Brain microvascular endothelial cell (primary cell): Measurements from ENCODE around the gene OXER1.

ENCODE experiments used
- DNase-seq: peaks from one replicate; pipeline ENCODE4 v3.0.0-alpha.2; 2020
- H3K27ac ChIP-seq: fragments of 250-450 bp; sonication (Bioruptor Pico); 2 replicates; pipeline ENCODE4 v1.5.1; 2020; ENCODE audit warnings: mild to moderate bottlenecking, moderate library complexity
- H3K27me3 ChIP-seq: fragments of 250-450 bp; sonication (Bioruptor Pico); replicated peaks from 2 replicates; pipeline ENCODE4 v1.5.1; 2020; ENCODE audit warnings: mild to moderate bottlenecking
- H3K36me3 ChIP-seq: fragments of 250-450 bp; sonication (Bioruptor Pico); replicated peaks from 2 replicates; pipeline ENCODE4 v1.5.1; 2020; ENCODE audit warnings: mild to moderate bottlenecking
- H3K4me3 ChIP-seq: 2 replicates; pipeline ENCODE4 v1.5.1; 2011; ENCODE audit warnings: low read depth, mild to moderate bottlenecking, control low read depth, low read length, moderate library complexity
- CTCF ChIP-seq: IDR thresholded peaks from 2 replicates; pipeline ENCODE4 v1.5.1; 2011; ENCODE audit warnings: low read depth, mild to moderate bottlenecking, moderate library complexity, low read length, control low read depth, inconsistent platforms; ENCODE audit errors: missing control alignments
- in situ Hi-C: cut with HindIII; loops from 2 replicates; pipeline ENCODE4 v1.10.0; 2017; ENCODE audit warnings: low sequenced_read_pairs, low pct_ligation_motif_present

The OXER1 gene

GRCh38 chr2:42754776-42755140 lies 9.2 kb downstream of the OXER1 start:
- H3K27me3 ChIP-seq, result no peaks in the 10 kb centered on the region
- in situ Hi-C loops, result no loop called here
- no peak for DNase-seq
- no peak for TF ChIP-seq CTCF
- H3K36me3 ChIP-seq, result no peaks in the 10 kb centered on the region
- H3K27ac ChIP-seq, result no peak overlapping the region
- H3K4me3 ChIP-seq, result no peak overlapping the region

- in situ Hi-C loops, result no loop called here
These were observed 9.7 kb downstream of the OXER1 start for GRCh38 chr2:42754021-42754775.

GRCh38 chr2:42752816-42753813 lies 10.8 kb downstream of the OXER1 start:
- no peak for DNase-seq
- Histone ChIP-seq H3K36me3 (no peaks in the 10 kb centered on the region), H3K27ac (no peak overlapping the region), H3K4me3 (no peak overlapping the region), H3K27me3 (no peaks in the 10 kb centered on the region)
- in situ Hi-C loops, result no loop called here
- TF ChIP-seq CTCF, result no peak

More at GRCh38 chr2:42754021-42754775, 9.7 kb downstream of the OXER1 start:
- DNase-seq, result peak; percentile 4
- no peak for TF ChIP-seq CTCF
- Histone ChIP-seq H3K27me3 (no peaks in the 10 kb centered on the region), H3K36me3 (no peaks in the 10 kb centered on the region), H3K4me3 (no peak overlapping the region), H3K27ac (no peak overlapping the region)

- H3K27me3 ChIP-seq, result no peaks in the 10 kb centered on the region
- in situ Hi-C loops, result no loop called here
- H3K27ac ChIP-seq, result no peak overlapping the region
- no peak overlapping the region for H3K4me3 ChIP-seq
- TF ChIP-seq CTCF, result no peak
- no peaks in the 10 kb centered on the region for H3K36me3 ChIP-seq
- no peak for DNase-seq
These were observed 11.6 kb downstream of the OXER1 start for GRCh38 chr2:42752314-42752713.

GRCh38 chr2:42748840-42749239 lies 15.1 kb downstream of the OXER1 start:
- in situ Hi-C loops, result no loop called here

More at GRCh38 chr2:42748840-42749239, 15.1 kb downstream of the OXER1 start:
- TF ChIP-seq CTCF, result no peak
- Histone ChIP-seq H3K27ac (no peak overlapping the region), H3K4me3 (no peak overlapping the region), H3K27me3 (no peaks in the 10 kb centered on the region), H3K36me3 (no peaks in the 10 kb centered on the region)
- no peak for DNase-seq
